Mesenchymal stem cell (in vitro differentiated cells and primary cell): ENCODE data around the gene WNT5B.

Source experiments
- DNase-seq: peaks from one replicate; pipeline ENCODE4 v3.0.0-alpha.2; 2013
- H2AFZ ChIP-seq: one replicate; pipeline ENCODE4 v1.6.1; 2013; ENCODE audit warnings: low read depth, mild to moderate bottlenecking, control low read depth, inconsistent platforms, low read length, moderate library complexity
- H2AK5ac ChIP-seq: 2 replicates; pipeline ENCODE4 v1.6.1; 2013; ENCODE audit warnings: low read length, moderate library complexity, mild to moderate bottlenecking, inconsistent platforms; ENCODE audit not compliant: severe bottlenecking
- H2BK120ac ChIP-seq: one replicate; pipeline ENCODE4 v1.6.1; 2013; ENCODE audit warnings: low read depth, mild to moderate bottlenecking, inconsistent platforms, low read length, moderate library complexity
- H2BK12ac ChIP-seq, 2 experiments: one replicate each; pipeline ENCODE4 v1.6.1; 2013; ENCODE audit warnings: inconsistent platforms in 2 of 2, low read length in 2 of 2, mild to moderate bottlenecking in 2 of 2, moderate library complexity in 2 of 2, control low read depth in 1 of 2
- H2BK15ac ChIP-seq: one replicate; pipeline ENCODE4 v1.6.1; 2013; ENCODE audit warnings: mild to moderate bottlenecking, low read depth, inconsistent platforms; ENCODE audit not compliant: poor library complexity, severe bottlenecking
- H2BK5ac ChIP-seq: 2 replicates; pipeline ENCODE4 v1.6.1; 2013; ENCODE audit warnings: low read depth, mild to moderate bottlenecking, low read length, control low read depth, inconsistent platforms; ENCODE audit not compliant: poor library complexity, severe bottlenecking
- H3K14ac ChIP-seq, 2 experiments: one replicate each; pipeline ENCODE4 v1.6.1; 2013; ENCODE audit warnings: inconsistent platforms in 2 of 2, low read length in 2 of 2, control low read depth in 1 of 2, mild to moderate bottlenecking in 1 of 2, moderate library complexity in 1 of 2
- H3K18ac ChIP-seq, 2 experiments: one replicate each; pipeline ENCODE4 v1.6.1; 2013; ENCODE audit warnings: inconsistent platforms in 2 of 2, low read length in 2 of 2, control low read depth in 1 of 2, low read depth in 1 of 2, mild to moderate bottlenecking in 1 of 2
- H3K23ac ChIP-seq, 2 experiments: one replicate each; pipeline ENCODE4 v1.6.1; 2013; ENCODE audit warnings: inconsistent platforms in 2 of 2, low read length in 2 of 2, mild to moderate bottlenecking in 2 of 2, moderate library complexity in 2 of 2, control low read depth in 1 of 2
- H3K27ac ChIP-seq: 2 replicates; pipeline ENCODE4 v1.5.1; 2013; ENCODE audit warnings: mild to moderate bottlenecking, moderate library complexity, low read length, control low read depth, inconsistent platforms; ENCODE audit not compliant: poor library complexity, severe bottlenecking
- H3K27me3 ChIP-seq, 2 experiments: 2 replicates each; pipeline versions ENCODE4 v1.6.1 to v1.7.0; 2013; ENCODE audit warnings: low read length in 2 of 2, mild to moderate bottlenecking in 2 of 2, moderate library complexity in 2 of 2, control low read depth in 1 of 2, inconsistent platforms in 1 of 2; ENCODE audit not compliant: control insufficient read depth in 1 of 2, insufficient read depth in 1 of 2
- H3K36me3 ChIP-seq, 2 experiments: 2 replicates each; pipeline versions ENCODE4 v1.6.1 to v1.7.0; 2013; ENCODE audit warnings: low read length in 2 of 2, control low read depth in 1 of 2, inconsistent platforms in 1 of 2, low read depth in 1 of 2, mild to moderate bottlenecking in 1 of 2; ENCODE audit not compliant: insufficient read depth in 2 of 2, control insufficient read depth in 1 of 2
- H3K4ac ChIP-seq, 2 experiments: one replicate each; pipeline ENCODE4 v1.6.1; 2013; ENCODE audit warnings: inconsistent platforms in 2 of 2, low read length in 2 of 2, mild to moderate bottlenecking in 2 of 2, moderate library complexity in 2 of 2, control low read depth in 1 of 2, low read depth in 1 of 2
- H3K4me1 ChIP-seq: 2 replicates; pipeline ENCODE4 v1.6.1; 2013; ENCODE audit warnings: low read depth, low read length, control low read depth; ENCODE audit not compliant: control insufficient read depth, insufficient read depth
- H3K4me2 ChIP-seq: 2 replicates; pipeline ENCODE4 v1.6.1; 2013; ENCODE audit warnings: low read length, mild to moderate bottlenecking, inconsistent platforms; ENCODE audit not compliant: poor library complexity, severe bottlenecking
- H3K4me3 ChIP-seq, 2 experiments: 2 replicates each; pipeline versions ENCODE4 v1.5.1 to v1.7.0; 2013; ENCODE audit warnings: low read length in 2 of 2, mild to moderate bottlenecking in 2 of 2, control low read depth in 1 of 2, low read depth in 1 of 2; ENCODE audit not compliant: insufficient read depth in 1 of 2
- H3K79me1 ChIP-seq: replicated peaks from 2 replicates; pipeline ENCODE4 v1.6.1; 2013; ENCODE audit warnings: mild to moderate bottlenecking, control low read depth, low read length, inconsistent platforms; ENCODE audit not compliant: poor library complexity, severe bottlenecking
- H3K9ac ChIP-seq: 2 replicates; pipeline ENCODE4 v1.7.0; 2013; ENCODE audit warnings: mild to moderate bottlenecking, low read length, moderate library complexity
- H3K9me3 ChIP-seq: 2 replicates; pipeline ENCODE4 v1.7.0; 2013; ENCODE audit warnings: mild to moderate bottlenecking, low read length; ENCODE audit not compliant: control insufficient read depth
- H4K8ac ChIP-seq: one replicate; pipeline ENCODE4 v1.6.1; 2013; ENCODE audit warnings: inconsistent platforms, mild to moderate bottlenecking, low read length, moderate library complexity
- H4K91ac ChIP-seq: one replicate; pipeline ENCODE4 v1.6.1; 2013; ENCODE audit warnings: mild to moderate bottlenecking, low read length, inconsistent platforms
- WGBS: methylation state at CpG from one replicate; pipeline ENCODE4 v1.1.7; 2013; ENCODE audit warnings: mixed read lengths; 5-methylcytosine and 5-hydroxymethylcytosine counted together

WNT5B gene

DNA sequence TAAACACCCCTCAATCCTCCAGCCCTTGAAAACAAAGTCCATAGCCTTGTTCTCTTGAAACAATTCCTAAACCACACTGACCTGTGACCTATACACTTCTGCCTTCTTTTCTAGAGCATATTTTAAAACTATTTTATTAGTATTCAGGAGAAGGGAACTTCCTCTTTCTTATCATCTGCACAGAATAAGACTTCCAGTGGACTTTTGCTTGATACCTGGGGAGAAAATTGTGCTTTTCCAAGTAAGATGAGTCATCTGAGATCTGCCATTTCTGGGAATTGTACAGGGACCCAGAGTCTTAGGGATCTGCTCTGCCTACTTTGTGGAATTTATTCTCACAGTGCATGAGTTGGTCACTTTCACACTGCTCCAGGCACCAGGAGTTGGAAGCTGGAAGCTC is 10.5 kb upstream of the WNT5B start:
- Histone ChIP-seq H2AK5ac (no peak overlapping the region), H3K27ac (no peak overlapping the region), H4K91ac (no peak overlapping the region), H3K4ac (no peak overlapping the region), H3K36me3 (peaks cover 0 to under 1% of the 10 kb centered on the region in 2 experiments), H2BK12ac (no peak overlapping the region), H3K9me3 (no peaks in the 10 kb centered on the region), H2BK120ac (no peak overlapping the region), H3K4me2 (no peak overlapping the region), H3K27me3 (no peaks in the 10 kb centered on the region), H4K8ac (no peak overlapping the region), H3K23ac (no peak overlapping the region), H2BK15ac (no peak overlapping the region), H3K79me1 (peaks cover 19% of the 10 kb centered on the region), H3K4me3 (no peak overlapping the region), H3K9ac (no peak overlapping the region), H2AFZ (no peak overlapping the region), H3K18ac (no peak overlapping the region), H2BK5ac (no peak overlapping the region), H3K4me1 (peaks cover 2% of the 10 kb centered on the region), H3K14ac (no peak overlapping the region)
- peak; percentile 14 for DNase-seq

DNA sequence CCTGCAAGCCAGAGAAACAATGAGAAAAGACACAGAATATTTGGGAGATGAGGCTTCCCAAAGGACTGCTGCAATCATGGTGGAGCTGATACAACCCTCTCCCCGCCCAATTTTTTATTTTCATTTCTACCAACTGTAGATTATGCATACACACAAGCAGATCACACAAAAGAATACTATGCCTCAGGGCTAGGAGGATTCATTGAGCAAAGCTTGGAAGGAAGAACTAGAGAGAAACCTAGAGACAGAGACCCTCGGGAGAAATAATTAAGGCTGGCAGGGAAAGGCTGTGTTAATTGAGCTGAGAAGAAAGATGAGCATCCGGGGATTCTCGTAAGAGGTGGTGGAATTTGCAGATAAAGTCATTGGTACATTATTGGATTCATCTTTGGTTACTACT is 9.9 kb upstream of the WNT5B start:
- Histone ChIP-seq H3K23ac (no peak overlapping the region), H3K4me1 (peaks cover 2% of the 10 kb centered on the region), H2BK12ac (no peak overlapping the region), H3K9me3 (no peaks in the 10 kb centered on the region), H2AK5ac (no peak overlapping the region), H3K14ac (no peak overlapping the region), H4K91ac (no peak overlapping the region), H3K4me3 (peak overlapping the region in 1 of 2 experiments; percentile 16), H3K18ac (no peak overlapping the region), H3K79me1 (peaks cover 19% of the 10 kb centered on the region), H2BK15ac (no peak overlapping the region), H3K9ac (no peak overlapping the region), H3K36me3 (peaks cover 0 to 4% of the 10 kb centered on the region in 2 experiments), H2AFZ (no peak overlapping the region), H3K27ac (no peak overlapping the region), H2BK120ac (no peak overlapping the region), H3K4me2 (no peak overlapping the region), H2BK5ac (no peak overlapping the region), H4K8ac (no peak overlapping the region), H3K27me3 (no peaks in the 10 kb centered on the region), H3K4ac (no peak overlapping the region)
- no peak for DNase-seq
- 96% methylated on average over 4 of the region's 4 CpGs for WGBS

GRCh38 chr12:1619587-1619986 is 9.4 kb upstream of the WNT5B start:
- H3K4ac ChIP-seq: no peak overlapping the region
- no peak overlapping the region for H3K18ac ChIP-seq
- no peak overlapping the region for H2BK5ac ChIP-seq
- H3K14ac ChIP-seq: no peak overlapping the region
- no peak overlapping the region for H3K4me2 ChIP-seq
- peaks cover 16% of the 10 kb centered on the region for H3K79me1 ChIP-seq
- WGBS: 75% methylated on average over 5 of the region's 8 CpGs
- peak overlapping the region in 1 of 2 experiments; percentile 16 for H3K4me3 ChIP-seq
- H2BK120ac ChIP-seq: no peak overlapping the region
- no peaks in the 10 kb centered on the region for H3K4me1 ChIP-seq
- no peaks in the 10 kb centered on the region for H3K9me3 ChIP-seq
- H3K36me3 ChIP-seq: peaks cover 0 to 4% of the 10 kb centered on the region in 2 experiments
- no peak overlapping the region for H3K27ac ChIP-seq
- no peak overlapping the region for H3K9ac ChIP-seq
- H3K23ac ChIP-seq: no peak overlapping the region
- no peaks in the 10 kb centered on the region for H3K27me3 ChIP-seq
- DNase-seq: no peak
- no peak overlapping the region for H2AFZ ChIP-seq
- H2AK5ac ChIP-seq: no peak overlapping the region
- H4K91ac ChIP-seq: no peak overlapping the region
- H2BK12ac ChIP-seq: no peak overlapping the region
- no peak overlapping the region for H2BK15ac ChIP-seq
- H4K8ac ChIP-seq: no peak overlapping the region

DNA sequence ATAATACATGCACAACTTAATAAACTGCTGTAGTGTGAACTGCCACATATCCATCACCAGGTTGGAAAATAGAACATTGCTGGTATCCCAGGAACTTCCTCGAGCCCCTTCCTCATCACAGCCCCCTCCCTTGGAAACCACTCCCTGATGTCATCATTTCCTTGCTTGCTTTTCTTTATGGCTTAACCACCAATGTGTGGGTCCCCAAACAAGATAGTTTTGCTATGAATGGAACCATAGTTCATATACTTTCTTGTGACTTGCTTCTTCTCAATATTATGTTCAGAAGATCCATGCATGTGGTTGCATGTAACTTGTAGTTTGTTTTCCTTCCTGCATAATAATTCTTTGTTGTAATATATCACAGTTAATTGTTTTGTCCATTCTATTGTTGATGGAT is 8.9 kb upstream of the WNT5B start:
- H3K4ac ChIP-seq: no peak overlapping the region
- H3K4me1 ChIP-seq: no peaks in the 10 kb centered on the region
- no peak overlapping the region for H2BK15ac ChIP-seq
- H2BK120ac ChIP-seq: no peak overlapping the region
- H3K23ac ChIP-seq: no peak overlapping the region
- H3K27ac ChIP-seq: no peak overlapping the region
- H3K27me3 ChIP-seq: no peaks in the 10 kb centered on the region
- DNase-seq: no peak
- H3K79me1 ChIP-seq: peaks cover 15% of the 10 kb centered on the region
- peaks cover 0 to 4% of the 10 kb centered on the region in 2 experiments for H3K36me3 ChIP-seq
- no peak overlapping the region for H2AK5ac ChIP-seq
- no peaks in the 10 kb centered on the region for H3K9me3 ChIP-seq
- H3K4me3 ChIP-seq: no peak overlapping the region
- 73% methylated on average over 1 of the region's 1 CpG for WGBS
- no peak overlapping the region for H3K9ac ChIP-seq
- no peak overlapping the region for H4K8ac ChIP-seq
- H3K14ac ChIP-seq: no peak overlapping the region
- no peak overlapping the region for H2BK12ac ChIP-seq
- H3K18ac ChIP-seq: no peak overlapping the region
- no peak overlapping the region for H2AFZ ChIP-seq
- no peak overlapping the region for H3K4me2 ChIP-seq
- no peak overlapping the region for H2BK5ac ChIP-seq
- H4K91ac ChIP-seq: no peak overlapping the region
